Lower leg skin (tissue), 3 donors: ENCODE measurements around the gene ADORA2B.
"Not testable (repeated sequence)": the region's sequence is repeated elsewhere in the genome, so short reads cannot be mapped to it uniquely, and the experiment has no call there.

Source experiments
- CTCF ChIP-seq, 3 donors: fragments of 450-650 bp; IDR thresholded peaks; one replicate each; pipeline ENCODE4 v1.5.1; 2016; ENCODE audit warnings: antibody characterized with exemption in 3 of 3, mild to moderate bottlenecking in 3 of 3, moderate library complexity in 2 of 3
- POLR2A ChIP-seq, 2 donors: fragments of 450-650 bp; IDR thresholded peaks; one replicate each; pipeline ENCODE4 v1.6.1; 2016 to 2017; ENCODE audit warnings: antibody characterized with exemption in 2 of 2, mild to moderate bottlenecking in 1 of 2, moderate library complexity in 1 of 2

DNA sequence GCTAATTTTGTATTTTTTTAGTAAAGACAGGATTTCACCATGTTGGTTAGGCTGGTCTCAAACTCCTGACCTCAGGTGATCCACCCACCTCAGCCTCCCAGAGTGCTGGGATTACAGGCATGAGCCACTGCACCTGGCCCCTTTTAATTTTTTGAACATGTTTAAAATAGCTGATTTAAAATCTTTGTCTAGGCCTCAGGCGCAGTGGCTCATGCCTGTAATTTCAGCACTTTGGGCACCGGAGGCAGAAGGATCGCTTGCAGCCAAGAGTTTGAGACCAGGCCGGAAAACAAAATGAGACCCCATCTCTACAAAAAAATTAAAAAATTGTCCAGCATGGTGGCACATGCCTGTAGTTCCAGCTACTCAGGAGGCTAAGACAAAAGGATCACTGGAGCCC is 8.4 kb upstream of the ADORA2B start:
- TF ChIP-seq CTCF, POLR2A (IDR thresholded peaks at IDR 0.05): not testable (repeated sequence)
